CD4-positive, alpha-beta T cell treated with Interleukin-17A for 1 hour (primary cell): ENCODE data around the gene NHLRC3.
A peak's percentile ranks its signal among the peaks of the same experiment; 100 is the strongest.
"Not testable (repeated sequence)": the region's sequence is repeated elsewhere in the genome, so short reads cannot be mapped to it uniquely, and the experiment has no call there.

Experiments
- DNase-seq: peaks from one replicate; pipeline ENCODE4 v3.0.0-alpha.2; 2020

NHLRC3 gene

GRCh38 chr13:39037880-39038568, at the start of gene NHLRC3, which contains the start of gene PROSER1:
NHLRC3 (plus strand) TSS chr13:39038456; CDS start chr13:39038640, 184 bp downstream.
PROSER1 (minus strand) TSS chr13:39038089; CDS start chr13:39037242, 847 bp downstream.
- DNase-seq, result peak; percentile 90

- DNase-seq, result no peak
These were observed 47.6 kb upstream of the NHLRC3 start, which contains the start of gene STOML3 for GRCh38 chr13:38990693-38991092. STOML3 (minus strand) TSS chr13:38990831; CDS start chr13:38990721, 110 bp downstream.

- DNase-seq, result no peak
These were observed 44.9 kb upstream of the NHLRC3 start for GRCh38 chr13:38993381-38993780.

- DNase-seq, result no peak
These were observed 39.5 kb upstream of the NHLRC3 start for GRCh38 chr13:38998739-38999138.

GRCh38 chr13:39006371-39007111, 31.7 kb upstream of the NHLRC3 start:
- DNase-seq, result not testable (repeated sequence)

- DNase-seq, result no peak
These were observed 25.6 kb upstream of the NHLRC3 start for GRCh38 chr13:39012608-39013007.

GRCh38 chr13:39013462-39013861, 24.8 kb upstream of the NHLRC3 start:
- no peak for DNase-seq

GRCh38 chr13:39016087-39016486, 22.2 kb upstream of the NHLRC3 start:
- DNase-seq, result no peak

GRCh38 chr13:39016787-39017186, 21.5 kb upstream of the NHLRC3 start:
- DNase-seq, result peak; percentile 32

GRCh38 chr13:39020853-39021462, 17.3 kb upstream of the NHLRC3 start:
- no peak for DNase-seq

- DNase-seq, result no peak
These were observed 14.9 kb upstream of the NHLRC3 start for GRCh38 chr13:39023316-39023715.

- DNase-seq, result no peak
These were observed 14.5 kb upstream of the NHLRC3 start for GRCh38 chr13:39023761-39024160.

GRCh38 chr13:39025433-39025839, 12.8 kb upstream of the NHLRC3 start:
- DNase-seq, result no peak

GRCh38 chr13:39032150-39032549, 6.1 kb upstream of the NHLRC3 start:
- no peak for DNase-seq

GRCh38 chr13:39034085-39034484, 4.2 kb upstream of the NHLRC3 start:
- DNase-seq, result no peak

GRCh38 chr13:39035204-39035603, 3.1 kb upstream of the NHLRC3 start:
- DNase-seq, result no peak

GRCh38 chr13:39035799-39036198, 2.5 kb upstream of the NHLRC3 start:
- DNase-seq, result no peak

- peak; percentile 18 for DNase-seq
These were observed 2.0 kb upstream of the NHLRC3 start for GRCh38 chr13:39036212-39036611.

GRCh38 chr13:39037410-39037879, 811 bp upstream of the NHLRC3 start:
- DNase-seq, result no peak

GRCh38 chr13:39038569-39039030, 344 bp downstream of the NHLRC3 start:
- peak; percentile 65 for DNase-seq

- no peak for DNase-seq
These were observed 785 bp downstream of the NHLRC3 start for GRCh38 chr13:39039041-39039440.

- no peak for DNase-seq
These were observed 1.9 kb downstream of the NHLRC3 start for GRCh38 chr13:39040206-39040605.

- DNase-seq, result no peak
These were observed 6.3 kb downstream of the NHLRC3 start for GRCh38 chr13:39044536-39044935.
